SU-DHL-6 (cell line): ENCODE measurements around the gene COPS4.
"Not testable (repeated sequence)": the region's sequence is repeated elsewhere in the genome, so short reads cannot be mapped to it uniquely, and the experiment has no call there.

Source experiments
- H2AFZ ChIP-seq: fragments of 200-600 bp; sonication (generic); 2 replicates; pipeline ENCODE4 v1.6.1; 2014; ENCODE audit warnings: low read depth, mild to moderate bottlenecking, moderate library complexity, mixed read lengths, antibody characterized with exemption, low read length; ENCODE audit not compliant: severe bottlenecking
- H3F3A ChIP-seq: fragments of 200-600 bp; shearing (Covaris generic); 2 replicates; pipeline ENCODE4 v1.6.0; 2016; ENCODE audit warnings: antibody characterized with exemption, mild to moderate bottlenecking; ENCODE audit not compliant: insufficient read depth
- H3K27ac ChIP-seq: fragments of 200-600 bp; sonication (generic); 2 replicates; pipeline ENCODE4 v1.5.1; 2016; ENCODE audit warnings: low read depth, mild to moderate bottlenecking, low read length, moderate library complexity, mixed read lengths
- H3K27me3 ChIP-seq: fragments of 200-600 bp; sonication (generic), shearing (Covaris generic); 2 replicates; pipeline ENCODE4 v1.6.0; 2014; ENCODE audit warnings: mild to moderate bottlenecking, low read length
- H3K36me3 ChIP-seq: fragments of 200-600 bp; sonication (generic); 2 replicates; pipeline ENCODE4 v1.6.1; 2014; ENCODE audit warnings: mild to moderate bottlenecking, low read length, mixed read lengths
- H3K4me2 ChIP-seq: fragments of 300-600, 200-600 bp; shearing (Covaris generic), sonication (generic); 2 replicates; pipeline ENCODE4 v1.6.0; 2014; ENCODE audit warnings: low read length, low read depth, mild to moderate bottlenecking; ENCODE audit not compliant: poor library complexity, severe bottlenecking
- H3K4me3 ChIP-seq: fragments of 200-600 bp; sonication (generic); 2 replicates; pipeline ENCODE4 v1.5.1; 2014; ENCODE audit warnings: antibody characterized with exemption, low read length, mild to moderate bottlenecking, mixed read lengths; ENCODE audit not compliant: insufficient read depth, poor library complexity, severe bottlenecking
- H3K79me2 ChIP-seq: fragments of 200-600 bp; sonication (generic); 2 replicates; pipeline ENCODE4 v1.6.1; 2014; ENCODE audit warnings: mild to moderate bottlenecking, low read length, moderate library complexity; ENCODE audit not compliant: insufficient read depth
- H3K9ac ChIP-seq: fragments of 200-600 bp; sonication (generic); 2 replicates; pipeline ENCODE4 v1.7.0; 2014; ENCODE audit warnings: mild to moderate bottlenecking, low read length
- H3K9me2 ChIP-seq: fragments of 200-600 bp; sonication (generic); replicated peaks from 2 replicates; pipeline ENCODE4 v1.6.1; 2014; ENCODE audit warnings: low read length; ENCODE audit not compliant: insufficient read depth
- H3K9me3 ChIP-seq: fragments of 200-600 bp; sonication (generic); 2 replicates; pipeline ENCODE4 v1.6.1; 2014; ENCODE audit warnings: low read length, mixed read lengths; ENCODE audit not compliant: insufficient read depth
- H4K20me1 ChIP-seq: fragments of 200-600 bp; sonication (generic); 2 replicates; pipeline ENCODE4 v1.6.1; 2014; ENCODE audit warnings: low read depth, mild to moderate bottlenecking, antibody characterized with exemption, low read length, moderate library complexity, mixed read lengths
- EZH2phosphoT487 ChIP-seq: fragments of 200-600 bp; sonication (generic), shearing (Covaris generic); conservative IDR thresholded peaks from 2 replicates; pipeline ENCODE4 v1.6.1; 2018; ENCODE audit warnings: mild to moderate bottlenecking, antibody characterized with exemption, low read length, moderate library complexity, mixed read lengths
- TF ChIP-seq, protein P1 (sequence below): fragments of 200-600 bp; sonication (generic); IDR thresholded peaks from one replicate; pipeline ENCODE4 v1.5.1; 2017; ENCODE audit warnings: antibody characterized with exemption, mild to moderate bottlenecking, low read length, moderate library complexity; ENCODE audit not compliant: insufficient read depth, poor library complexity, severe bottlenecking

COPS4 gene

DNA sequence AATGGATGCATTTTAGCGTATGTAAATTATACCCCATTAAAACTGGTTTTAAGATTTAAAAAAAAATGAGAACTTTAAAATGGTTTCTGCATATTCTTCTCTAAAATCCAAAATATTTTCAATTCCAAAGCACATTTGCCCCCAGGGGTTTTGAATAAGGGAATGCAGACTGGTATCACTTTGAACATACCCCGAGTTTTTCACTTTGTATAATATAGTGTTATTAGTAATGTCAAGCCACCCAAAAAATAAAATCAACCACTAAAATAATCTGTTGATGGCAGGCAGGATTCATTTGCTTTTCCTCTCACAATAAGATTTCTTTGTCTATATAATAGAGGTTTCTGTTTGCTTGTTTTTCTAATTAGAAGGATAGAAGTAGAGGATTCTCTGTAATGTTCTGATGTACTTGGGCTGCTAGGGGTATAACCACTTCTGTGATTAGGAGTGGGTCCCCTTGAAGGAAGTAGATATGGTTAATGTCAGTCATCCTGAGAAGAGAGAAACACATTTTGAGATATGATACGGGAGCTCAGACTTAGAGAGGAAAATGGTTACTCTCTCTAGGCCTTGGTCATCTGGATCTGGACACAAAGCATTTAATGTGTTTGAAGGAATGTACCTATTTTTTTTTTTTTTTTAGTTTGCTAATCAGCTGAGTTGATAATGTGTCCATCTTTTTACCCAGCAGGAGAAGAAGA, 15.0 kb upstream of the COPS4 start:
- TF ChIP-seq, protein P1, sequence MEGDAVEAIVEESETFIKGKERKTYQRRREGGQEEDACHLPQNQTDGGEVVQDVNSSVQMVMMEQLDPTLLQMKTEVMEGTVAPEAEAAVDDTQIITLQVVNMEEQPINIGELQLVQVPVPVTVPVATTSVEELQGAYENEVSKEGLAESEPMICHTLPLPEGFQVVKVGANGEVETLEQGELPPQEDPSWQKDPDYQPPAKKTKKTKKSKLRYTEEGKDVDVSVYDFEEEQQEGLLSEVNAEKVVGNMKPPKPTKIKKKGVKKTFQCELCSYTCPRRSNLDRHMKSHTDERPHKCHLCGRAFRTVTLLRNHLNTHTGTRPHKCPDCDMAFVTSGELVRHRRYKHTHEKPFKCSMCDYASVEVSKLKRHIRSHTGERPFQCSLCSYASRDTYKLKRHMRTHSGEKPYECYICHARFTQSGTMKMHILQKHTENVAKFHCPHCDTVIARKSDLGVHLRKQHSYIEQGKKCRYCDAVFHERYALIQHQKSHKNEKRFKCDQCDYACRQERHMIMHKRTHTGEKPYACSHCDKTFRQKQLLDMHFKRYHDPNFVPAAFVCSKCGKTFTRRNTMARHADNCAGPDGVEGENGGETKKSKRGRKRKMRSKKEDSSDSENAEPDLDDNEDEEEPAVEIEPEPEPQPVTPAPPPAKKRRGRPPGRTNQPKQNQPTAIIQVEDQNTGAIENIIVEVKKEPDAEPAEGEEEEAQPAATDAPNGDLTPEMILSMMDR = no peak
- TF ChIP-seq EZH2phosphoT487 = no peak
- no peaks in the 10 kb centered on the region for H3K9me3 ChIP-seq
- no peaks in the 10 kb centered on the region for H3F3A ChIP-seq
- no peak overlapping the region for H3K9ac ChIP-seq
- no peaks in the 10 kb centered on the region for H3K9me2 ChIP-seq
- no peaks in the 10 kb centered on the region for H3K36me3 ChIP-seq
- no peak overlapping the region for H2AFZ ChIP-seq
- H3K79me2 ChIP-seq = no peaks in the 10 kb centered on the region
- H4K20me1 ChIP-seq = no peaks in the 10 kb centered on the region
- H3K4me2 ChIP-seq = no peak overlapping the region
- no peak overlapping the region for H3K27ac ChIP-seq
- no peaks in the 10 kb centered on the region for H3K27me3 ChIP-seq
- H3K4me3 ChIP-seq = no peak overlapping the region

- Histone ChIP-seq H3K4me2 (no peak overlapping the region), H3K9me2 (no peaks in the 10 kb centered on the region), H3K4me3 (no peak overlapping the region), H4K20me1 (no peaks in the 10 kb centered on the region), H3K27me3 (no peaks in the 10 kb centered on the region), H3K9ac (no peak overlapping the region), H3K9me3 (no peaks in the 10 kb centered on the region), H3K79me2 (no peaks in the 10 kb centered on the region), H2AFZ (no peak overlapping the region), H3K27ac (no peak overlapping the region), H3F3A (no peaks in the 10 kb centered on the region), H3K36me3 (no peaks in the 10 kb centered on the region)
- no peak for TF ChIP-seq EZH2phosphoT487
- TF ChIP-seq, protein P1 = no peak
Measured at GRCh38 chr4:83022724-83023450, 12.1 kb upstream of the COPS4 start.

- not testable (repeated sequence) for H3K27me3 ChIP-seq, H3K27ac ChIP-seq, H3K9ac ChIP-seq
Measured at GRCh38 chr4:83023599-83023998, 11.4 kb upstream of the COPS4 start.

DNA sequence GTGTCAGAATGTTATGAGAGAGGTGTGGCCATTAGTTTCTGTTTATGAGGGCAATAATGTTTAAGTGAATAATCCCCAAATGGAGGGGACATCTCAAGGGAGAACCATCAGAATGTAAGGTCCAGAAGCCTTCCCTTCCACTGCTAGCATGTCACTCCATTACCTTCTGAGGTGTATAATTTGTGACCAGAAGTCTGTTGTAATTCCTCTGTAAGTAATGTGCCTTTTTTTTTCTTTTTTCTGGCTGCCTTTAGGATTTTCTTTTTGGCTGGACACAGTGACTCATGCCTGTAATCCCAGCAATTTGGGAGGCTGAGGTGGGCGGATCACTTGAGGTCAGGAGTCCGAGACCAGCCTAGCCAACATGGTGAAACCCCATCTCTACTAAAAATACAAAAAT, 10.8 kb upstream of the COPS4 start:
- TF ChIP-seq EZH2phosphoT487 = no peak
- TF ChIP-seq, protein P1 = no peak

More at GRCh38 chr4:83023599-83023998, 11.4 kb upstream of the COPS4 start:
- H2AFZ ChIP-seq, H3K9me3 ChIP-seq, H3K4me2 ChIP-seq, H3K79me2 ChIP-seq, H3K36me3 ChIP-seq, H3F3A ChIP-seq, H3K4me3 ChIP-seq, H4K20me1 ChIP-seq, H3K9me2 ChIP-seq: not testable (repeated sequence)

More for the DNA sequence above, 10.8 kb upstream of the COPS4 start:
- H3K9ac ChIP-seq = no peak overlapping the region
- no peak overlapping the region for H3K27ac ChIP-seq
- no peak overlapping the region for H3K4me2 ChIP-seq
- H3K9me3 ChIP-seq = no peaks in the 10 kb centered on the region
- H4K20me1 ChIP-seq = no peaks in the 10 kb centered on the region
- H3K36me3 ChIP-seq = no peaks in the 10 kb centered on the region
- H3K9me2 ChIP-seq = no peaks in the 10 kb centered on the region
- H3K4me3 ChIP-seq = no peak overlapping the region
- H2AFZ ChIP-seq = no peak overlapping the region
- no peaks in the 10 kb centered on the region for H3F3A ChIP-seq
- H3K79me2 ChIP-seq = no peaks in the 10 kb centered on the region
- H3K27me3 ChIP-seq = no peaks in the 10 kb centered on the region
